Measurements from ENCODE around the gene RNF126.
"Not testable (repeated sequence)": the region's sequence is repeated elsewhere in the genome, so short reads cannot be mapped to it uniquely, and the experiment has no call there.

RNF126 gene

GRCh38 chr19:624433-625109 lies 38.4 kb downstream of the RNF126 start:
- DNase-seq: no peak

- DNase-seq: no peak
Observed at GRCh38 chr19:623974-624373, 39.0 kb downstream of the RNF126 start.

- DNase-seq: no peak
Observed at GRCh38 chr19:623175-623916, 39.7 kb downstream of the RNF126 start.

- no peak for DNase-seq
Observed at GRCh38 chr19:622666-623065, 40.3 kb downstream of the RNF126 start.

- DNase-seq: no peak
Observed at GRCh38 chr19:621819-622218, 41.2 kb downstream of the RNF126 start.

GRCh38 chr19:621191-621590 lies 41.8 kb downstream of the RNF126 start:
- not testable (repeated sequence) for DNase-seq

GRCh38 chr19:620166-620862 lies 42.7 kb downstream of the RNF126 start:
- no peak for DNase-seq

- DNase-seq: no peak
Observed at GRCh38 chr19:619286-620002, 43.6 kb downstream of the RNF126 start.

GRCh38 chr19:618674-619285 lies 44.2 kb downstream of the RNF126 start:
- DNase-seq: no peak

GRCh38 chr19:618247-618619 lies 44.8 kb downstream of the RNF126 start:
- no peak for DNase-seq

GRCh38 chr19:617551-618246 lies 45.3 kb downstream of the RNF126 start:
- no peak for DNase-seq

GRCh38 chr19:616747-617526 lies 46.1 kb downstream of the RNF126 start:
- no peak for DNase-seq

GRCh38 chr19:616062-616700 lies 46.8 kb downstream of the RNF126 start:
- no peak for DNase-seq

- DNase-seq: no peak
Observed at GRCh38 chr19:615619-616018, 47.4 kb downstream of the RNF126 start.

- DNase-seq: no peak
Observed at GRCh38 chr19:613732-614567, 49.1 kb downstream of the RNF126 start.

GRCh38 chr19:612941-613340 lies 50.1 kb downstream of the RNF126 start:
- no peak for DNase-seq

GRCh38 chr19:611481-611868 lies 51.5 kb downstream of the RNF126 start:
- peak; percentile 85 for DNase-seq

GRCh38 chr19:610801-611480 lies 52.1 kb downstream of the RNF126 start:
- DNase-seq: peak; percentile 33

GRCh38 chr19:610071-610800 lies 52.8 kb downstream of the RNF126 start:
- no peak for DNase-seq
